Left lung (tissue), 10 donors: Measurements from ENCODE around the gene PGBD4. TPM values are rescaled to one million over a fixed set of nuclear protein-coding genes. Genes with fewer than 3 reads are reported as not detected.

Source experiments
- ATAC-seq: fragments of 200-7000 bp; cut with Tn5 transposase; one replicate; pipeline ENCODE4 v1.9.1; 2020; ENCODE audit warnings: moderate library complexity
- DNase-seq, 4 donors: peaks; one replicate each; pipeline ENCODE4 v3.0.0-alpha.2; 2013 to 2020
- H3K27ac ChIP-seq, 2 donors: fragments of 200-600 bp; sonication (generic) in 1 of 2; one replicate each; pipeline versions ENCODE4 v1.5.0 to v1.8.0; 2020 to 2021
- H3K27me3 ChIP-seq, 2 donors: fragments of 200-600 bp; sonication (generic) in 1 of 2; one replicate each; pipeline versions ENCODE4 v1.5.0 to v1.8.0; 2020 to 2021
- H3K36me3 ChIP-seq, 2 donors: fragments of 200-600 bp; sonication (generic) in 1 of 2; one replicate each; pipeline versions ENCODE4 v1.5.0 to v1.8.0; 2020 to 2021
- H3K4me1 ChIP-seq, 2 donors: fragments of 200-600 bp; one replicate each; pipeline ENCODE4 v1.8.0; 2021
- H3K4me3 ChIP-seq, 2 donors: fragments of 200-600 bp; sonication (generic) in 1 of 2; one replicate each; pipeline versions ENCODE4 v1.5.0 to v1.8.0; 2020 to 2021; ENCODE audit warnings: mild to moderate bottlenecking in 1 of 2
- H3K9me3 ChIP-seq, 2 donors: fragments of 200-600 bp; sonication (generic) in 1 of 2; one replicate each; pipeline versions ENCODE4 v1.5.0 to v1.8.0; 2020 to 2021
- intact Hi-C, 2 donors: fragments of 100-400 bp; cut with DNase I; formaldehyde crosslinking; loops; one replicate each; pipeline versions ENCODE4 v1.11.2 to v1.14.2; 2022
- polyA plus RNA-seq, 6 donors: library from polyadenylated mRNA; unstranded; fragments of 120-200 nt; gene quantifications; one replicate each; pipeline ENCODE4 v1.2.1, GENCODE V29; 2013; ENCODE audit not compliant: insufficient read length in 6 of 6
- total RNA-seq, 2 donors: library from RNA; stranded (reverse); fragmentation: NEBNext Ultra II Directional; extraction: Animal tissue kit (Norgen Biotek cat#: 25700); gene quantifications; one replicate each; pipeline ENCODE4 v1.2.1, GENCODE V29; 2021
- TF ChIP-seq, protein P1 (sequence below), 2 donors: fragments of 200-600 bp; sonication (generic) in 1 of 2; IDR thresholded peaks; one replicate each; pipeline versions ENCODE4 v1.5.0 to v1.8.0; 2021; ENCODE audit warnings: antibody characterized with exemption in 2 of 2
- donor health status: DM: no; HTN: yes; CAD: no.
- donor health status: DM: no; HTN: no; CAD: no.

The PGBD4 gene
- total and polyA plus RNA-seq, 8 donors, result 1.1 to 2.5 (median 2.1) TPM

DNA sequence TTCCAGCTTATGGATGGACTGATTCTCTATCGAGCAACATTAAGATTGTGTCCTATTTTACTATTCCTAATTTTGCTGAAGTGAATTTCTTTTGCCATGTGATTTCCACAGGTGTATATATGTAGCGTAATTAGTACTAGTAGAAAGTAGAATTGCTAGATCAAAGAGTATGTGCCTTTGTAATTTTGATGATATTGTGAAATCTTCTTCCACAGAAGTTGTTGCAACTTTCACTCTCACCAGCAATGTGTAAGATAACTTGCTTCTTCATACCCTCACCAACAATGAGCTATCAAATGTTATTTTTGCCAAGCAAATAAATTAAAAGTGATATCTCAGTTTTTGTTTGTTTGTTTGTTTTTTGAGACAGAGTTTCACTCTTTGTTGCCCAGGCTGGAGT, 5.4 kb downstream of the PGBD4 start:
- peaks cover 0 to under 1% of the 10 kb centered on the region in 2 donors for H3K27me3 ChIP-seq
- no peaks in the 10 kb centered on the region for H3K9me3 ChIP-seq
- TF ChIP-seq, protein P1, sequence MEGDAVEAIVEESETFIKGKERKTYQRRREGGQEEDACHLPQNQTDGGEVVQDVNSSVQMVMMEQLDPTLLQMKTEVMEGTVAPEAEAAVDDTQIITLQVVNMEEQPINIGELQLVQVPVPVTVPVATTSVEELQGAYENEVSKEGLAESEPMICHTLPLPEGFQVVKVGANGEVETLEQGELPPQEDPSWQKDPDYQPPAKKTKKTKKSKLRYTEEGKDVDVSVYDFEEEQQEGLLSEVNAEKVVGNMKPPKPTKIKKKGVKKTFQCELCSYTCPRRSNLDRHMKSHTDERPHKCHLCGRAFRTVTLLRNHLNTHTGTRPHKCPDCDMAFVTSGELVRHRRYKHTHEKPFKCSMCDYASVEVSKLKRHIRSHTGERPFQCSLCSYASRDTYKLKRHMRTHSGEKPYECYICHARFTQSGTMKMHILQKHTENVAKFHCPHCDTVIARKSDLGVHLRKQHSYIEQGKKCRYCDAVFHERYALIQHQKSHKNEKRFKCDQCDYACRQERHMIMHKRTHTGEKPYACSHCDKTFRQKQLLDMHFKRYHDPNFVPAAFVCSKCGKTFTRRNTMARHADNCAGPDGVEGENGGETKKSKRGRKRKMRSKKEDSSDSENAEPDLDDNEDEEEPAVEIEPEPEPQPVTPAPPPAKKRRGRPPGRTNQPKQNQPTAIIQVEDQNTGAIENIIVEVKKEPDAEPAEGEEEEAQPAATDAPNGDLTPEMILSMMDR (IDR thresholded peaks at IDR 0.05), result no peak
- DNase-seq (no peak), ATAC-seq (no peak)
- H3K4me1 ChIP-seq, result no peaks in the 10 kb centered on the region
- no peaks in the 10 kb centered on the region for H3K36me3 ChIP-seq
- H3K27ac ChIP-seq, result no peak overlapping the region
- H3K4me3 ChIP-seq, result no peak overlapping the region
- intact Hi-C loops, result no loop called here

DNA sequence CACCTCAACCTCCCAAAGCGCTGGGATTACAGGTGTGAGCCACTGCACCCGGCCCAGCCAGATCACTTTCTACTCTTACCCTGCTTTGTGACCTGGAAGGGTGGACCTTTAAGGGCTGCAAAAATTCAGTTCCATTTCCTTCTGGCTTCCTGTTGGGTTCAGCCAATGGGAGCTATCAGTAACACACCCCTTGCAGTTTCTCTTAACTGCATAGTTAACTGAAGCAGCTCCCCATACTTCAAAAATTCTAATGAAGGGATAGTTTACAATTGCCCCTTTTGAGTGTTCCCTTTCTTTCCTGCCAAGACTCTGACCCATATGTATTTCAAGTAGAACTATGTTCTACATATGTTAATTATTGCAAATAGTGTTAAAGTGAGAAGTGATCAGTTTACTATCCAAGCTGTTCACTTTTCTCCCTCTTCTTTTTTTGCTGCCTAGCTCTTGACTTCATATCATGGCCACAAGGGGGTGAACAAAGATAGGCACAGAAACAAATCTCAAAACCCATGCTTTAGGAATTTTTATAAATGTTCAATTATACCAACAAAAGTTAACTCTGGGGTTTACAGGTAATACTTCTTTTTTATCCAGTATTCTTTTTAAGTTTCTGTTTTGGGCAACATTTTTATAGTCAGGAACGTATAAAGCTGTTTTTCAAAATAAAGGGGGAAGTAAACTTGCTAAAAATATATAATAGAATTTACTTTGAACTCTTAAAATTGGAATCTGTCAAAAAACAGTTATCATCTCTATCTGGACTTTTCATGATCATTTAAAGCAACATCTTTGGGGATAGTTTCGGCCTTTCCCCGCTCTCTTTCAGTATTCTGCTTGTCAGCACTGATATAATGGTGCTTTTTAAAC, 8.1 kb downstream of the PGBD4 start:
- H3K4me1 ChIP-seq, result no peaks in the 10 kb centered on the region
- H3K9me3 ChIP-seq, result no peaks in the 10 kb centered on the region
- no peak overlapping the region for H3K4me3 ChIP-seq
- ATAC-seq (no peak), DNase-seq (peak in 2 of 4 donors; percentile 8 to 46)
- H3K36me3 ChIP-seq, result no peaks in the 10 kb centered on the region
- TF ChIP-seq, protein P1 (IDR thresholded peaks at IDR 0.05), result peak; percentile 31 to 43
- intact Hi-C loops, result loop anchor here in 1 of 2 donors (5.0 kb wide), 1 partner anchor 102 kb away; the partner anchor contains the start of gene KATNBL1
- H3K27me3 ChIP-seq, result peaks cover 0 to 23% of the 10 kb centered on the region in 2 donors
- H3K27ac ChIP-seq, result no peak overlapping the region

DNA sequence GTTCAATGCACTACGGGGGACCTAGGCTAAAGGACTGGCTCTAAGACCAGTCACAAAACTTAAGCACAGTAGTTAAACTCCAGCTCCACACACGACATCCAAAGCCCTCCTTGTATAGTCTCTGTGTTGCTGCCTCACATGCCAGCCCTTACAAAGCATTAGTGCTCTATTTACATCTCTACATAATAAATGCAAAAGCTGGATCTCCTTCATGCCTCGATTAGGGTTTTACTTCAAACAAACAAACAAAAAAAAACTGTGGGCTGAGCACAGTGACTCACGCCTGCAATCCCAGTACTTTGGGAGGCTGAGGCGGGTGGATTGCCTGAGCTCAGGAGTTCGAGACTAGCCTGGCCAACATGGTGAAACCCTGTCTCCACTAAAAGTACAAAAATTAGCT, 9.6 kb downstream of the PGBD4 start:
- Histone ChIP-seq H3K4me1 (no peaks in the 10 kb centered on the region), H3K27me3 (peaks cover 0 to 35% of the 10 kb centered on the region in 2 donors), H3K9me3 (no peaks in the 10 kb centered on the region), H3K27ac (no peak overlapping the region), H3K4me3 (no peak overlapping the region), H3K36me3 (no peaks in the 10 kb centered on the region)
- intact Hi-C loops, result loop anchor here in 1 of 2 donors (5.0 kb wide), 1 partner anchor 101 kb away; the partner anchor contains the start of gene KATNBL1
- DNase-seq (no peak), ATAC-seq (no peak)
- TF ChIP-seq, protein P1 (IDR thresholded peaks at IDR 0.05), result no peak

DNA sequence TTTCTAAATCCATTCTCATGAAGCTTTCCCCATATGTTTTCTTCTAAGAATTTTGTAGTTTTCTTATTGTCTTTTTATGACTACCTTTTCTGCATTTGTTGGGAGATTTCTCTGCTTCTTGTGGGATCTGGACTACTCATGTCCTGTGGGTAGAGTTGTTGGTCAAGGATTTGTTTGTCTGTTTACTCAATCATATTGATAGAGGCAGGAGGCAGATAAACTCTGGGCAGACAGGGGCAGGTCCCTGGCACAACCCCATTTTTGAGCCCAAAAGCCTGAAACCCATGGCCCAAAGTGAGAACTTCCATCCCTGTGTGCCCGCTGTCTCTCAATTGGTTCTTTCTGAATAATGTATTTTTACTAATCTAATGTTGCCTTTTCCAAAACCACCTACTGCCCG, 12.3 kb downstream of the PGBD4 start:
- DNase-seq, result no peak
- ATAC-seq, result no peak
- TF ChIP-seq, protein P1 (IDR thresholded peaks at IDR 0.05), result no peak
- no peaks in the 10 kb centered on the region for H3K9me3 ChIP-seq
- H3K4me1 ChIP-seq, result no peaks in the 10 kb centered on the region
- intact Hi-C loops, result loop anchor here in 1 of 2 donors (5.0 kb wide), 1 partner anchor 98 kb away; the partner anchor contains the start of gene KATNBL1
- H3K27me3 ChIP-seq, result peaks cover 0 to 47% of the 10 kb centered on the region in 2 donors
- H3K4me3 ChIP-seq, result no peak overlapping the region
- H3K36me3 ChIP-seq, result no peaks in the 10 kb centered on the region
- no peak overlapping the region for H3K27ac ChIP-seq

DNA sequence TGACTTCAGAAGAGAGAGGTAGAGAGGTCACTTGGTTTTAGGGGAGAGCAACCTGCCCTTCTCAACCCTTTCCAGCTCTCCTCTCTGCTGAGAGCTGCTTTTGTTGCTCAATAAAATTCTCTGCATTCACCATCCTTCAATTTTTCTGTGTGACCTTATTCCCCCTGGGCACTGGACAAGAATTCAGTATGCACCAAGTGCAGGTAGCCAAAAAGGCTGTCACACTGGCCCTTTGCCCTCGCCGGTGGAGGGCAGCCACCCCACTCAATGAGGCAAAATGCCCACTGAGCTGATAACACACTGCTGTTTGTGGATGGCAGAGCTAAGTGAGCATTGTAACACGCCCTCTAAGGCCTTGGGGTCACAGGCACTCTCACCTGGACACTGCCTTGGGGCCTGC, 12.9 kb downstream of the PGBD4 start:
- Histone ChIP-seq H3K4me3 (no peak overlapping the region), H3K27ac (no peak overlapping the region), H3K9me3 (no peaks in the 10 kb centered on the region), H3K36me3 (no peaks in the 10 kb centered on the region), H3K4me1 (no peaks in the 10 kb centered on the region), H3K27me3 (peaks cover 0 to 47% of the 10 kb centered on the region in 2 donors)
- DNase-seq, result no peak
- TF ChIP-seq, protein P1 (IDR thresholded peaks at IDR 0.05), result no peak
- intact Hi-C loops, result loop anchor here in 1 of 2 donors (5.0 kb wide), 1 partner anchor 98 kb away; the partner anchor contains the start of gene KATNBL1
- no peak for ATAC-seq
